Measurements from ENCODE around the gene GIGYF2.

DNA sequence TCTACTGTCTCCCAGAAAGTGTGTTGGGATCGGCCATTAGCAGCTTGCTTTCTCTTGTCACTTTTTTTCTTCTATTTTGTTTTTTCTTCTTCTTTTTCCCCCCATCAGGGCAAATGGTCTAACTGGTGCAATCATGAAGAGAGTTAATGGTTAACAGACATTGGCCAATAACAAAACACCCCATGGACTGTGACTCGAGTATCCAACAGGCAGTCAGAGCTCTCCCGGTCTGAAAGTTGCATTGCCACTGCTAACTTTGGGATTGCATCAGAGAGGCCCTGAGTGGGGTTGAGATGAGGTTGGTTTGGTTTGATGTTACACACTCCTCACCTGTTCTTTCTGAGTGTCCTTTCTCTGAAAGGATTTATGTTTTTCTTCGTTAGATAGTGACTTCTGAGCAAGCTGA is 160.0 kb downstream of the GIGYF2 start:
- TF ChIP-seq, protein P1, sequence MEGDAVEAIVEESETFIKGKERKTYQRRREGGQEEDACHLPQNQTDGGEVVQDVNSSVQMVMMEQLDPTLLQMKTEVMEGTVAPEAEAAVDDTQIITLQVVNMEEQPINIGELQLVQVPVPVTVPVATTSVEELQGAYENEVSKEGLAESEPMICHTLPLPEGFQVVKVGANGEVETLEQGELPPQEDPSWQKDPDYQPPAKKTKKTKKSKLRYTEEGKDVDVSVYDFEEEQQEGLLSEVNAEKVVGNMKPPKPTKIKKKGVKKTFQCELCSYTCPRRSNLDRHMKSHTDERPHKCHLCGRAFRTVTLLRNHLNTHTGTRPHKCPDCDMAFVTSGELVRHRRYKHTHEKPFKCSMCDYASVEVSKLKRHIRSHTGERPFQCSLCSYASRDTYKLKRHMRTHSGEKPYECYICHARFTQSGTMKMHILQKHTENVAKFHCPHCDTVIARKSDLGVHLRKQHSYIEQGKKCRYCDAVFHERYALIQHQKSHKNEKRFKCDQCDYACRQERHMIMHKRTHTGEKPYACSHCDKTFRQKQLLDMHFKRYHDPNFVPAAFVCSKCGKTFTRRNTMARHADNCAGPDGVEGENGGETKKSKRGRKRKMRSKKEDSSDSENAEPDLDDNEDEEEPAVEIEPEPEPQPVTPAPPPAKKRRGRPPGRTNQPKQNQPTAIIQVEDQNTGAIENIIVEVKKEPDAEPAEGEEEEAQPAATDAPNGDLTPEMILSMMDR (IDR thresholded peaks at IDR 0.05; ENCODE audit: poor library complexity): no peak
- no peak for TF ChIP-seq EZH2 (IDR thresholded peaks at IDR 0.05; ENCODE audit: borderline replicate concordance)

Measured in hepatocyte (in vitro differentiated cells).